Kidney (tissue), 14 donors: ENCODE results near the gene TSSC4. TPM values are rescaled to one million over a fixed set of nuclear protein-coding genes. Genes with fewer than 3 reads are reported as not detected.

Experiments
- DNase-seq, 5 donors: peaks; one replicate each; pipeline ENCODE4 v3.0.0-alpha.2; 2013 to 2020
- FAIRE-seq: peaks from 2 replicates; lab custom pipeline; 2012; peaks lifted over from hg19 to GRCh38; lab: Jason Lieb, UNC
- H3K27ac ChIP-seq, 2 donors: one replicate each; pipeline ENCODE4 v1.7.0; 2013; ENCODE audit warnings: low read depth in 2 of 2, low read length in 2 of 2, inconsistent platforms in 1 of 2
- H3K27me3 ChIP-seq: one replicate; pipeline ENCODE4 v1.7.1; 2013; ENCODE audit warnings: low read length, inconsistent platforms; ENCODE audit not compliant: control insufficient read depth, insufficient read depth
- H3K36me3 ChIP-seq, 3 donors: one replicate each; pipeline versions ENCODE4 v1.7.0 to v1.7.1; 2013; ENCODE audit warnings: low read length in 3 of 3, control low read depth in 1 of 3, inconsistent platforms in 1 of 3; ENCODE audit not compliant: insufficient read depth in 3 of 3, control insufficient read depth in 2 of 3
- H3K4me1 ChIP-seq, 3 donors: one replicate each; pipeline versions ENCODE4 v1.7.0 to v1.7.1; 2013; ENCODE audit warnings: low read length in 3 of 3, inconsistent platforms in 1 of 3, low read depth in 1 of 3; ENCODE audit not compliant: control insufficient read depth in 2 of 3, insufficient read depth in 2 of 3
- H3K4me3 ChIP-seq, 3 donors: one replicate each; pipeline versions ENCODE4 v1.7.0 to v1.8.1; 2013; ENCODE audit warnings: low read length in 3 of 3, control low read depth in 1 of 3, inconsistent platforms in 1 of 3
- H3K9ac ChIP-seq, 3 donors: one replicate each; pipeline versions ENCODE4 v1.7.0 to v1.7.1; 2013; ENCODE audit warnings: low read length in 3 of 3, control low read depth in 1 of 3, inconsistent platforms in 1 of 3
- H3K9me3 ChIP-seq, 3 donors: one replicate each; pipeline versions ENCODE4 v1.7.0 to v1.7.1; 2013; ENCODE audit warnings: low read length in 3 of 3, control low read depth in 1 of 3, inconsistent platforms in 1 of 3; ENCODE audit not compliant: control insufficient read depth in 2 of 3, insufficient read depth in 1 of 3
- CTCF ChIP-seq: IDR thresholded peaks from 3 replicates; pipeline ENCODE4 v1.5.1; 2012; ENCODE audit warnings: mild to moderate bottlenecking, moderate library complexity, borderline replicate concordance; ENCODE audit not compliant: insufficient read depth; ENCODE audit errors: extremely low read depth
- intact Hi-C: fragments of 100-400 bp; cut with DNase I; formaldehyde crosslinking; loops from one replicate; pipeline ENCODE4 v1.11.1; 2022
- polyA plus RNA-seq: library from polyadenylated mRNA; stranded (reverse); fragments of 350-450 nt; fragmentation: Illumina TruSeq; extraction: RNeasy Lipid Tissue Mini Kit (QIAGEN cat#74804); gene quantifications from one replicate; pipeline ENCODE4 v1.2.3, GENCODE V29; 2014; ENCODE audit warnings: low read depth, low replicate concordance; ENCODE audit not compliant: insufficient read depth
- total RNA-seq: library from RNA; stranded (reverse); fragmentation: NEBNext Ultra II Directional; extraction: Animal tissue kit (Norgen Biotek cat#: 25700); gene quantifications from one replicate; pipeline ENCODE4 v1.2.1, GENCODE V29; 2021
- donor health status: control.
- donor health status: control.
- donor health status: control.
- donor health status: control.
- donor health status: control.
- donor health status: DM: yes; HTN: yes; CAD: no.
- donor health status: Normal renal cell carcinoma (clear cell type).

The TSSC4 gene
- total and polyA plus RNA-seq, 2 donors from 2014 or later, result 42.3 to 51.4 TPM

- Histone ChIP-seq H3K27ac (no peak overlapping the region), H3K27me3 (no peaks in the 10 kb centered on the region), H3K9me3 (no peaks in the 10 kb centered on the region), H3K4me3 (no peak overlapping the region), H3K36me3 (no peaks in the 10 kb centered on the region), H3K4me1 (peaks cover 0 to 24% (median 6%) of the 10 kb centered on the region in 3 donors), H3K9ac (no peak overlapping the region)
- intact Hi-C loops, result no loop called here
- no peak for TF ChIP-seq CTCF
- DNase-seq (peak in 1 of 5 donors; percentile 59), FAIRE-seq (no peak)
Observed at GRCh38 chr11:2449548-2450320, 49.2 kb downstream of the TSSC4 start.

GRCh38 chr11:2450321-2451041, 49.9 kb downstream of the TSSC4 start:
- DNase-seq, result no peak
- TF ChIP-seq CTCF, result no peak

GRCh38 chr11:2451336-2451735, 50.8 kb downstream of the TSSC4 start:
- H3K9ac ChIP-seq, result no peak overlapping the region
- DNase-seq, result no peak
- FAIRE-seq, result no peak

More at GRCh38 chr11:2450321-2451041, 49.9 kb downstream of the TSSC4 start:
- no peaks in the 10 kb centered on the region for H3K36me3 ChIP-seq
- intact Hi-C loops, result no loop called here
- peaks cover 0 to 21% (median 6%) of the 10 kb centered on the region in 3 donors for H3K4me1 ChIP-seq
- no peak for FAIRE-seq
- H3K27ac ChIP-seq, result no peak overlapping the region
- H3K9me3 ChIP-seq, result no peaks in the 10 kb centered on the region
- no peak overlapping the region for H3K4me3 ChIP-seq
- no peaks in the 10 kb centered on the region for H3K27me3 ChIP-seq
- H3K9ac ChIP-seq, result no peak overlapping the region

More at GRCh38 chr11:2451336-2451735, 50.8 kb downstream of the TSSC4 start:
- Histone ChIP-seq H3K4me1 (peaks cover 0 to 13% (median 6%) of the 10 kb centered on the region in 3 donors), H3K4me3 (no peak overlapping the region), H3K27me3 (no peaks in the 10 kb centered on the region), H3K36me3 (no peaks in the 10 kb centered on the region), H3K9me3 (no peaks in the 10 kb centered on the region), H3K27ac (no peak overlapping the region)
- intact Hi-C loops, result no loop called here
- no peak for TF ChIP-seq CTCF
